ENCODE data around the gene ASS1.

DNA sequence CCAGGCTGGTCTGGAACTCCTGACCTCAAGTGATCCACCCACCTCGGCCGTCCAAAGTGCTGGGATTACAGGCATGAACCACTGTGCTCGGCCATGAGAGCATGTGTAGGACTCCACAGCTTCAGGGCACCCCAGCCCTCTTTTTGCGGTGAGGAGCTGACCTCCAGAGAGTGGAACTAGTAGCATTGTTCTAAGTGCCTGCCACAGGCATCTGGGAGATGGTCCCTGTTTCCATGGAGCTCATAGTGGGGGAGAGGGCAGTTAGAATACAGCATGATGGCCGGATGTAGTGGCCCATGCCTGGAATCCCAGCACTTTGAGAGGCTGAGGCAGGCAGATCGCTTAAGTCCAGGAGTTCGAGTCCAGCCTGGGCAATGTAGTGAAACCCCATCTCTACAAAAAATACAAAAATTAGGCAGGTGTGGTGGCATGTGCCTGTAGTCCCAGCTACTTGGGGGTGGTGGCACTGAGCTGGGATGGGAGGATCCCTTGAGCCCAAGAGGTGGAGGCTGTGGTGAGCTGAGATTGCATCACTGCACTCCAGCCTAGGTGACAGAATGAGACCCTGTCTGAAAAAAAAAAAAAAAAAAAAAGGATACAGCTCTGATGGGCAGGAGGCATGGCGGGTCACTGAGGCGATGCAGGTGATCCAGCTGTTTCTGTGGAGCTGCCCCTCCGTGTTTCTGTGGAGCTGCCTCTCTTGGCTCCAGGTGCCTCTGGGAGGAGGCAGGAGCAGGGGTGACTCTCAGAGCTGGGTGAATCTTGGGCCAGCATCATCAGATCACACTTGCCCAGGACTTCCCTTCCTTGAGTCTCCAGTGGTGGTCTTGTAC is 4.2 kb downstream of the ASS1 start:
- TF ChIP-seq, protein P1, sequence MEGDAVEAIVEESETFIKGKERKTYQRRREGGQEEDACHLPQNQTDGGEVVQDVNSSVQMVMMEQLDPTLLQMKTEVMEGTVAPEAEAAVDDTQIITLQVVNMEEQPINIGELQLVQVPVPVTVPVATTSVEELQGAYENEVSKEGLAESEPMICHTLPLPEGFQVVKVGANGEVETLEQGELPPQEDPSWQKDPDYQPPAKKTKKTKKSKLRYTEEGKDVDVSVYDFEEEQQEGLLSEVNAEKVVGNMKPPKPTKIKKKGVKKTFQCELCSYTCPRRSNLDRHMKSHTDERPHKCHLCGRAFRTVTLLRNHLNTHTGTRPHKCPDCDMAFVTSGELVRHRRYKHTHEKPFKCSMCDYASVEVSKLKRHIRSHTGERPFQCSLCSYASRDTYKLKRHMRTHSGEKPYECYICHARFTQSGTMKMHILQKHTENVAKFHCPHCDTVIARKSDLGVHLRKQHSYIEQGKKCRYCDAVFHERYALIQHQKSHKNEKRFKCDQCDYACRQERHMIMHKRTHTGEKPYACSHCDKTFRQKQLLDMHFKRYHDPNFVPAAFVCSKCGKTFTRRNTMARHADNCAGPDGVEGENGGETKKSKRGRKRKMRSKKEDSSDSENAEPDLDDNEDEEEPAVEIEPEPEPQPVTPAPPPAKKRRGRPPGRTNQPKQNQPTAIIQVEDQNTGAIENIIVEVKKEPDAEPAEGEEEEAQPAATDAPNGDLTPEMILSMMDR (IDR thresholded peaks at IDR 0.05; ENCODE audit: insufficient read depth, low read depth, low read length), result no peak
- TF ChIP-seq EZH2 (IDR thresholded peaks at IDR 0.05; ENCODE audit: insufficient read depth, low read length), result no peak

Data from astrocyte (in vitro differentiated cells and primary cell).